Psoas muscle (tissue), 8 donors: Measurements from ENCODE around the gene PCDH9. TPM values are rescaled to one million over a fixed set of nuclear protein-coding genes. Genes with fewer than 3 reads are reported as not detected.

ENCODE experiments used
- ATAC-seq, 4 donors: fragments of 200-7000 bp; cut with Tn5 transposase; one replicate each; pipeline ENCODE4 v1.9.1; 2020; ENCODE audit warnings: moderate library complexity in 3 of 4, mild to moderate bottlenecking in 2 of 4
- DNase-seq, 2 donors: peaks; one replicate each; pipeline ENCODE4 v3.0.0-alpha.2; 2020
- H3K27ac ChIP-seq: fragments of 200-600 bp; one replicate; pipeline ENCODE4 v1.8.0; 2022
- H3K27me3 ChIP-seq, 3 donors: fragments of 200-600 bp in 1 of 3; one replicate each; pipeline versions ENCODE4 v1.6.1 to v1.8.0; 2013 to 2022; ENCODE audit warnings: low read length in 2 of 3, mild to moderate bottlenecking in 2 of 3, moderate library complexity in 1 of 3; ENCODE audit not compliant: insufficient read depth in 3 of 3
- H3K36me3 ChIP-seq, 2 donors: fragments of 200-600 bp in 1 of 2; one replicate each; pipeline versions ENCODE4 v1.6.1 to v1.8.0; 2013 to 2022; ENCODE audit warnings: low read depth in 1 of 2, mild to moderate bottlenecking in 1 of 2, moderate library complexity in 1 of 2; ENCODE audit not compliant: insufficient read depth in 1 of 2
- H3K4me1 ChIP-seq: fragments of 200-600 bp; one replicate; pipeline ENCODE4 v1.8.0; 2022
- H3K4me3 ChIP-seq: fragments of 200-600 bp; one replicate; pipeline ENCODE4 v1.8.0; 2022; ENCODE audit warnings: mild to moderate bottlenecking
- H3K9me3 ChIP-seq: fragments of 200-600 bp; one replicate; pipeline ENCODE4 v1.8.0; 2022
- CTCF ChIP-seq: fragments of 200-600 bp; IDR thresholded peaks from one replicate; pipeline ENCODE4 v1.8.0; 2022; ENCODE audit warnings: antibody characterized with exemption
- WGBS, 3 donors: extraction: QIAGEN DNeasy Blood & Tissue Kit; methylation state at CpG; one replicate each; pipeline versions ENCODE4 v1.1.6 to v1.1.7; 2013; 5-methylcytosine and 5-hydroxymethylcytosine counted together
- intact Hi-C, 2 donors: fragments of 100-400 bp; cut with DNase I; formaldehyde crosslinking; loops; one replicate each; pipeline versions ENCODE4 v1.11.0 to v1.14.2; 2022
- polyA plus RNA-seq, 3 donors: library from polyadenylated mRNA; stranded (reverse); fragments of 200-250 nt; gene quantifications; one replicate each; pipeline ENCODE4 v1.2.3, GENCODE V29; 2013
- total RNA-seq, 4 donors: library from RNA; stranded (reverse); fragmentation: NEBNext Ultra II Directional in 2 of 4; extraction: Animal tissue kit (Norgen Biotek cat#: 25700) in 2 of 4; gene quantifications; one replicate each; pipeline versions ENCODE4 v1.2.1 to v1.2.4, GENCODE V29; 2021 to 2023
- donor health status: healthy with polysubstance abuse.
- donor health status: DM: no; HTN: no; CAD: no; lungs with moderate emphysema.
- donor health status: Bipolar disorder and iron deficiency.
- donor health status: healthy.
- donor health status: DM: yes; HTN: yes; CAD: no.
- donor health status: DM: no; HTN: no; CAD: no.
- donor health status: DM: no; HTN: no; CAD: no.
- donor health status: DM: yes; HTN: yes; CAD: no.

The PCDH9 gene
- total and polyA plus RNA-seq, 7 donors, result 0.27 to 4.9 (median 2.1) TPM

GRCh38 chr13:66367356-66367755 lies 862.8 kb downstream of the PCDH9 start:
- H3K9me3 ChIP-seq, result no peaks in the 10 kb centered on the region
- 62 to 67% (median 64%) methylated on average over 1 of the region's 1 CpG for WGBS, 3 donors
- intact Hi-C loops, result no loop called here
- no peak overlapping the region for H3K27ac ChIP-seq
- no peak for ATAC-seq
- H3K27me3 ChIP-seq, result no peaks in the 10 kb centered on the region
- H3K4me3 ChIP-seq, result no peak overlapping the region
- H3K4me1 ChIP-seq, result no peaks in the 10 kb centered on the region
- no peak for TF ChIP-seq CTCF
- H3K36me3 ChIP-seq, result no peaks in the 10 kb centered on the region
- DNase-seq, result no peak

- no peaks in the 10 kb centered on the region for H3K4me1 ChIP-seq
- H3K27me3 ChIP-seq, result no peaks in the 10 kb centered on the region
- no peak overlapping the region for H3K4me3 ChIP-seq
- 72 to 80% (median 74%) methylated on average over 3 of the region's 3 CpGs for WGBS, 3 donors
- no peak overlapping the region for H3K27ac ChIP-seq
- no peaks in the 10 kb centered on the region for H3K9me3 ChIP-seq
- intact Hi-C loops, result no loop called here
- DNase-seq (no peak), ATAC-seq (no peak)
- TF ChIP-seq CTCF, result no peak
- H3K36me3 ChIP-seq, result no peaks in the 10 kb centered on the region
Observed at GRCh38 chr13:66365101-66365500, 865.0 kb downstream of the PCDH9 start.

GRCh38 chr13:66364346-66364745 lies 865.8 kb downstream of the PCDH9 start:
- H3K4me3 ChIP-seq, result no peak overlapping the region
- no peak overlapping the region for H3K27ac ChIP-seq
- DNase-seq (no peak), ATAC-seq (no peak)
- H3K9me3 ChIP-seq, result no peaks in the 10 kb centered on the region
- intact Hi-C loops, result no loop called here
- no peaks in the 10 kb centered on the region for H3K4me1 ChIP-seq
- no peaks in the 10 kb centered on the region for H3K27me3 ChIP-seq
- H3K36me3 ChIP-seq, result no peaks in the 10 kb centered on the region
- TF ChIP-seq CTCF, result no peak

GRCh38 chr13:66362485-66362884 lies 867.7 kb downstream of the PCDH9 start:
- no peak overlapping the region for H3K27ac ChIP-seq
- no peaks in the 10 kb centered on the region for H3K4me1 ChIP-seq
- intact Hi-C loops, result no loop called here
- no peaks in the 10 kb centered on the region for H3K9me3 ChIP-seq
- H3K36me3 ChIP-seq, result no peaks in the 10 kb centered on the region
- WGBS, 3 donors, result 90 to 100% (median 100%) methylated on average over 1 of the region's 1 CpG
- DNase-seq (no peak), ATAC-seq (no peak)
- H3K27me3 ChIP-seq, result no peaks in the 10 kb centered on the region
- no peak overlapping the region for H3K4me3 ChIP-seq
- TF ChIP-seq CTCF, result no peak

GRCh38 chr13:66359910-66360552 lies 870.1 kb downstream of the PCDH9 start:
- no peaks in the 10 kb centered on the region for H3K9me3 ChIP-seq
- H3K27me3 ChIP-seq, result no peaks in the 10 kb centered on the region
- H3K36me3 ChIP-seq, result no peaks in the 10 kb centered on the region
- H3K27ac ChIP-seq, result no peak overlapping the region
- WGBS, 3 donors, result 65 to 75% (median 72%) methylated on average over 5 of the region's 5 CpGs
- intact Hi-C loops, result no loop called here
- ATAC-seq (no peak), DNase-seq (no peak)
- no peaks in the 10 kb centered on the region for H3K4me1 ChIP-seq
- H3K4me3 ChIP-seq, result no peak overlapping the region
- no peak for TF ChIP-seq CTCF
